Type B pancreatic cell (in vitro differentiated cells): ENCODE results near the gene TOP2A. TPM values are rescaled to one million over a fixed set of nuclear protein-coding genes. Genes with fewer than 3 reads are reported as not detected.

Experiments
- DNase-seq: peaks from one replicate; pipeline ENCODE4 v3.0.0; 2021; ENCODE audit warnings: mixed read lengths; ENCODE audit not compliant: unreplicated experiment; ENCODE audit errors: extremely low spot score
- H3K27ac Mint-ChIP-seq: 2 replicates; pipeline ENCODE4 v1.8.0; 2021; ENCODE audit warnings: mild to moderate bottlenecking, mixed read lengths
- H3K27me3 Mint-ChIP-seq: 2 replicates; pipeline ENCODE4 v1.8.0; 2021; ENCODE audit warnings: mixed read lengths
- H3K36me3 Mint-ChIP-seq: 2 replicates; pipeline ENCODE4 v1.8.0; 2021; ENCODE audit warnings: mixed read lengths
- H3K4me1 Mint-ChIP-seq: one replicate; pipeline ENCODE4 v1.8.0; 2021; ENCODE audit warnings: mixed read lengths; ENCODE audit not compliant: unreplicated experiment
- H3K4me3 Mint-ChIP-seq: 2 replicates; pipeline ENCODE4 v1.8.0; 2021; ENCODE audit warnings: mild to moderate bottlenecking, mixed read lengths
- H3K9me3 Mint-ChIP-seq: 2 replicates; pipeline ENCODE4 v1.8.0; 2021; ENCODE audit warnings: mixed read lengths
- total RNA-seq: library from RNA; stranded (reverse); gene quantifications from 2 replicates; pipeline ENCODE4 v1.2.1, GENCODE V29; 2021; ENCODE audit warnings: low replicate concordance
- TF ChIP-seq, protein P1 (sequence below): fragments of 200-600 bp; sonication (generic); conservative IDR thresholded peaks from 2 replicates; pipeline ENCODE4 v1.5.0; 2021; ENCODE audit warnings: antibody characterized with exemption, mild to moderate bottlenecking

The TOP2A gene
- total RNA-seq, 1 donor from 2014 or later, result 248 TPM

DNA sequence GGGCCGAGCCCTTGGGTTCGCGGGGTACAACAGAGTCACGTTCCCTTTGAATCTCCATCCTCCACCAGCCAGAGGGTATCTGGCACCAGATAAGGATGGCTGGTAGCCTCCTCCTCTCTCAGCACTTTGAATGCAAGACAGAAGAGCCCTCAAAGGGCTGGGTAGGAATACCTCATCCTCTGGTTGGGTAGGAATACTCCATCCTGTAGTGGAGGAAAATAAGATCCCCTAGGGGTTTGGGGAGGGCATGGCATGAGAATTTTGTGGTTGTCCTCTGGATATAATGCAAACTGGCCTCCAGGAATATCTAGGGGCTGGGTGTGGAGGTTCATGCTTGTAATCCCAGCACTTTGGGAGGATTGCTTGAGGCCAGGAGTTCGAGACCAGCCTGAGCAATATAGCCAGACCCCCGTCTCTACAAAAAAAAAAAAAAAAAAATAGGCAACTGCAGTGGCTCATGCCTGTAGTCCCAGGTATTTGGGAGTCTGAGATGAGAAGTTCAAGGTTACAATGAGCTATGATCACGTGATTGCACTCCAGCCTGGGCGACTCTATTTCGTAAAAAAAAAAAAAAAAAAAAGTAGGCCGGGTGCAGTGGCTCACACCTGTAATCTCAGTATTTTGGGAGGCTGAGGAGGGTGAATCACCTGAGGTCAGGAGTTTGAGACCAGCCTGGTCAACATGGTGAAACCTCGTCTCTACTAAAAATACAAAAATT, 28.2 kb upstream of the TOP2A start:
- Mint-ChIP-seq H3K36me3 (peaks cover 4% of the 10 kb centered on the region), H3K27ac (no peak overlapping the region), H3K9me3 (no peaks in the 10 kb centered on the region), H3K4me1 (peaks cover 36% of the 10 kb centered on the region), H3K4me3 (peak overlapping the region; percentile 90), H3K27me3 (peaks cover 19% of the 10 kb centered on the region)
- TF ChIP-seq, protein P1, sequence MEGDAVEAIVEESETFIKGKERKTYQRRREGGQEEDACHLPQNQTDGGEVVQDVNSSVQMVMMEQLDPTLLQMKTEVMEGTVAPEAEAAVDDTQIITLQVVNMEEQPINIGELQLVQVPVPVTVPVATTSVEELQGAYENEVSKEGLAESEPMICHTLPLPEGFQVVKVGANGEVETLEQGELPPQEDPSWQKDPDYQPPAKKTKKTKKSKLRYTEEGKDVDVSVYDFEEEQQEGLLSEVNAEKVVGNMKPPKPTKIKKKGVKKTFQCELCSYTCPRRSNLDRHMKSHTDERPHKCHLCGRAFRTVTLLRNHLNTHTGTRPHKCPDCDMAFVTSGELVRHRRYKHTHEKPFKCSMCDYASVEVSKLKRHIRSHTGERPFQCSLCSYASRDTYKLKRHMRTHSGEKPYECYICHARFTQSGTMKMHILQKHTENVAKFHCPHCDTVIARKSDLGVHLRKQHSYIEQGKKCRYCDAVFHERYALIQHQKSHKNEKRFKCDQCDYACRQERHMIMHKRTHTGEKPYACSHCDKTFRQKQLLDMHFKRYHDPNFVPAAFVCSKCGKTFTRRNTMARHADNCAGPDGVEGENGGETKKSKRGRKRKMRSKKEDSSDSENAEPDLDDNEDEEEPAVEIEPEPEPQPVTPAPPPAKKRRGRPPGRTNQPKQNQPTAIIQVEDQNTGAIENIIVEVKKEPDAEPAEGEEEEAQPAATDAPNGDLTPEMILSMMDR, result peak; percentile 53
- DNase-seq, result no peak

DNA sequence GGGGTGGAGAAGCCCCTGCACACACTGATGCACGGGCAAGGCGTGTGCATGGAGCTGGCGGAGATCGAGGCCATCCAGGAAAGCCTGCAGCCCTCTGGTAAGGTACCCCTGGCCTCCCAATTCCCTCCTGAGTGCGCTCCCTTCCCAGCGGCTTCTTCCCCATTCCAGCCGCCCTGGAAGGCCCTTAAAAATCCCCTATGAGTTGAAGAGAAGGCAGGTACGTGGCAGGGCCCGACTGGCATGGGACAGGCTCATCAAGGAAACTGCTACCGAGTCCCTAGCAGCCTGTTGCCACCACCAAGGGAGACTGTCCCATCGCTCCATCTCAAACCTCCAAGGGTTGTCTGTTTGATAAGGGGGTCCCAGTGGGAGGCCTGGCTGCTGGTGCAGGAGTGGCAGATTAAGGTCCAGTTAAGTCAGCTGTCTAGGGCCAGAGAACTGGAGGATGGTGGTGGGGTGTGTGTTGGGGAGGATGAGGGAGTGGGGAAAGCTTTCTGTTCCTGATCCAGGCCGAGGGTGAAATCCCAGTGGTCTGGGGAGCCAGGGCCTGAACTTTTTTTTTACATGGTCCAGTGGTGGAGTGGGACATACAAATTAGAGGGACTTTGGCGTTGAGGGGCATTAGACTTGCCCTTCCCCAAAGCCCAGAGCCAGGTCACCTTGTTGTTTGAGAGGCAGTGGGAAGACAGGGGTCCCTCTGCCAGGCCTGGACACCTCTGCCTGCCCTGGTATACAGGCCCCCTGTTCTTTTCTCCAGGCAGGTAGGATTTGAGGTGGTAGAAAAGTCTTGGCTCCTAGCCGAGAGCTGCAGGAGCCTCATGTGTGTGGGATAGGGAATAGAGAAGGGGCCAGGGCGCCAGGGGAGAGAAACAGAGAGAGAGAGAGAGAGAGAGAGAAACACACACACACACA, 26.5 kb upstream of the TOP2A start:
- Mint-ChIP-seq H3K9me3 (no peaks in the 10 kb centered on the region), H3K27me3 (peaks cover 21% of the 10 kb centered on the region), H3K36me3 (peaks cover 4% of the 10 kb centered on the region), H3K27ac (peak overlapping the region; percentile 76), H3K4me1 (peaks cover 35% of the 10 kb centered on the region), H3K4me3 (peak overlapping the region; percentile 90)
- TF ChIP-seq, protein P1, result peak; percentile 33
- DNase-seq, result no peak

DNA sequence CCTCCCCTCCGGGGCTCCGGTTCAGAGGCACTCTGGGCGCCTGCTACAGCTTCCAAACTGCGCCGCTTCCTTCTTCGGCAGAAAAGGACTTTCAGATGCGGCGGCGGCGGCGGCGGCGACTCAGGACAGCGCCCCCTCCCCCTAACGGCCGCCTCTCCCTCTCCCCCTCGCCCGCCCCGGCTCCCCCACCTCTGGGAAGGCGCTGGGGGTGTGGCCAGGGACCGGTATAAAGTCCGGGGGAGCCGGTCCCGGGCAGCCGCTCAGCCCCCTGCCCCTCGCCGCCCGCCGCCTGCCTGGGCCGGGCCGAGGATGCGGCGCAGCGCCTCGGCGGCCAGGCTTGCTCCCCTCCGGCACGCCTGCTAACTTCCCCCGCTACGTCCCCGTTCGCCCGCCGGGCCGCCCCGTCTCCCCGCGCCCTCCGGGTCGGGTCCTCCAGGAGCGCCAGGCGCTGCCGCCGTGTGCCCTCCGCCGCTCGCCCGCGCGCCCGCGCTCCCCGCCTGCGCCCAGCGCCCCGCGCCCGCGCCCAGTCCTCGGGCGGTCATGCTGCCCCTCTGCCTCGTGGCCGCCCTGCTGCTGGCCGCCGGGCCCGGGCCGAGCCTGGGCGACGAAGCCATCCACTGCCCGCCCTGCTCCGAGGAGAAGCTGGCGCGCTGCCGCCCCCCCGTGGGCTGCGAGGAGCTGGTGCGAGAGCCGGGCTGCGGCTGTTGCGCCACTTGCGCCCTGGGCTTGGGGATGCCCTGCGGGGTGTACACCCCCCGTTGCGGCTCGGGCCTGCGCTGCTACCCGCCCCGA, 25.7 kb upstream of the TOP2A start, which contains the start of gene IGFBP4:
Gene IGFBP4, plus strand, starts transcription at position 255 of the 792 bp plus-strand sequence. Its CDS starts 286 bp downstream, at position 541.
- Mint-ChIP-seq H3K27me3 (peaks cover 21% of the 10 kb centered on the region), H3K9me3 (no peaks in the 10 kb centered on the region), H3K4me3 (peak within 1 kb of the TSS; percentile 90), H3K36me3 (peaks cover 4% of the 10 kb centered on the region), H3K4me1 (peaks cover 29% of the 10 kb centered on the region), H3K27ac (peak within 1 kb of the TSS; percentile 76)
- DNase-seq, result peak; percentile 83
- TF ChIP-seq, protein P1, result peak; percentile 62

DNA sequence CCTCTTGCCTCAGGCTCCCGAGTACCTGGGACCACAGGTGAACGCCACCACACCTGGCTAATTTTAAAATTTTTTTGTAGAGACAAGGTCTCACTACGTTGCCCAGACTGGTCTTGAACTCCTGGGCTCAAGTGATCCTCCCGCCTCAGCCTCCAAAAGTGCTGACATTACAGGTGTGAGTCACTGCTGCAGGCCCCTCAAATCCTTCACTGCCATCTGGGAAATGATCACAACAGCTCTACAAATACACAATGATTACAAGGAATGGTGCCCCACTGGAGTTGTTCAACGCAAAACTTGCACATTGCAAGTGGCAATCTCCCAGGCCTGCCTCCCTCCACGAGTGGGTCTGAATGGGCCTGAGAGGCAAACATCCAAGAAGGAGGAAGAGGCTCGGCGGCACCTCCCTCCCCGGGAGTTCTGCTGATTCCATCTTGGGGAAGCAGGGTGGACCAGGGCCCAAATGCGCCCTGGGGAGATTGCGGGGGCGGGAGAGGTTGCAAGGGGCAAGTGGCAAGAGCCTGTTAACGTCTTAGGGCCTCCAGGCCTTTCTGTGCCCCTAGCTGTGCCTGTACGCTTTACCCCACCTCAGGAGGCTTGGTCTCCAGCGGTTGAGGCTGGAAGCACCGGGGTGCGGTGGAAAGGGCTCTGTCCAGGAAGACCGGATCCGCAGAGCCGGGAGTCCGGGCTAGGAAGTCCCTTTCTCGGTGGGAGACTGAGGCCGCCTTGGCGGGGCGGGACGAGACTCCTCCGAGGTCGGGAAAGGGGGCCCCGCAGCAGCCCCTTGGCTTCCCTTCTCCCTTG, 24.9 kb upstream of the TOP2A start:
- Mint-ChIP-seq H3K9me3 (no peaks in the 10 kb centered on the region), H3K27me3 (peaks cover 21% of the 10 kb centered on the region), H3K36me3 (peaks cover 2% of the 10 kb centered on the region), H3K4me3 (peak overlapping the region; percentile 80), H3K4me1 (peaks cover 26% of the 10 kb centered on the region), H3K27ac (no peak overlapping the region)
- DNase-seq, result no peak
- TF ChIP-seq, protein P1, result peak; percentile 6
